ENCODE data around the gene TPST1. TPM values are rescaled to one million over a fixed set of nuclear protein-coding genes. Genes with fewer than 3 reads are reported as not detected.
A peak's percentile ranks its signal among the peaks of the same experiment; 100 is the strongest.

TPST1 gene
- total and polyA plus RNA-seq, 9 of the 15 experiments (the other 6 are each of a cell fraction or from before 2014, with no cell fraction given), result 0.15 to 2.2 (median 0.53) TPM

DNA sequence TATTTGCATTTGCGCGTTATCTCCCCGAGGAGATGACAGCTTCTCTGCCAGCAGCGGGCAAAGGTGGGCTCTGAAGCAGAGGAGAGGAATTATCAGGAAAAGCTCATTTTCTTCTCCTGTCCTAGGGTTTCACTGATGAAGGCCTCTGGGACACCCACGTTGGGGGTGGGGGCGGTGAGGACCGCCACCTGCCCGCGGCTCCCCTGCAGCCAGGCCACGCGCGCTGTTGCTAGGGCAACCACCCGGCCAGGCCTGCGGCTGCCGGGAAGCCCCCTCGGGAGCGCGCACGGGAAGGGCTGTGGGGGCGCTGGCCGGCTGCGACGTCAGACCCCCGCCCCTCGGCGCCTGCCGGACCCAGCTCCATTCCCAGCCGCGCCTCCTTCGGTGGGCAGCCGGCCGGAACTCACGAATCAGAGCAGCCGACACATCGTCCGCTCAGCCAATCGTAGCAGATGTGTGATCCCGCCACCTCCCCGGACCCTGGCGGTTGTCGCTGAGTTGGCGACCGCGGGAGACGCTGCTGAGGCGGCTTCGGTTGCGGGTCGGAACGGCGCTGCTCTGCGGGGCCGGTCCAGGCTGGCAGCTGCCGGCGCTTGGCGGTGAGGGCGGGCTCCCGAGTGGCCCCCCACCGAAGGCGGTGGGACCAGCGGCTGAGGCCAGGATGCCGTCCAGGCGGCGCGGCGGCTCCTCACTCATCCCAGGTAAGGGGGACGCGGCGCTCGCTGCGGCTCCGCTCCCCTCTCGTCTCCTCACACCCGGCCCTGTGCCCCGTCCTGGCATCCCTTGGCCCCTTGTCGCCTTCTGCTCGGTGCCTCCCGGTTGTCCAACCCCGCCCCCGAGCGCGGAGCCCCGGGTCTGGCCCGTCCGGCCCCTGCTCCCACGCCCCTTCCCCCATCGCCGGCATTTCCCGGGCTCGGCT, at the start of gene TPST1 (continued):
- TF ChIP-seq, protein P1, sequence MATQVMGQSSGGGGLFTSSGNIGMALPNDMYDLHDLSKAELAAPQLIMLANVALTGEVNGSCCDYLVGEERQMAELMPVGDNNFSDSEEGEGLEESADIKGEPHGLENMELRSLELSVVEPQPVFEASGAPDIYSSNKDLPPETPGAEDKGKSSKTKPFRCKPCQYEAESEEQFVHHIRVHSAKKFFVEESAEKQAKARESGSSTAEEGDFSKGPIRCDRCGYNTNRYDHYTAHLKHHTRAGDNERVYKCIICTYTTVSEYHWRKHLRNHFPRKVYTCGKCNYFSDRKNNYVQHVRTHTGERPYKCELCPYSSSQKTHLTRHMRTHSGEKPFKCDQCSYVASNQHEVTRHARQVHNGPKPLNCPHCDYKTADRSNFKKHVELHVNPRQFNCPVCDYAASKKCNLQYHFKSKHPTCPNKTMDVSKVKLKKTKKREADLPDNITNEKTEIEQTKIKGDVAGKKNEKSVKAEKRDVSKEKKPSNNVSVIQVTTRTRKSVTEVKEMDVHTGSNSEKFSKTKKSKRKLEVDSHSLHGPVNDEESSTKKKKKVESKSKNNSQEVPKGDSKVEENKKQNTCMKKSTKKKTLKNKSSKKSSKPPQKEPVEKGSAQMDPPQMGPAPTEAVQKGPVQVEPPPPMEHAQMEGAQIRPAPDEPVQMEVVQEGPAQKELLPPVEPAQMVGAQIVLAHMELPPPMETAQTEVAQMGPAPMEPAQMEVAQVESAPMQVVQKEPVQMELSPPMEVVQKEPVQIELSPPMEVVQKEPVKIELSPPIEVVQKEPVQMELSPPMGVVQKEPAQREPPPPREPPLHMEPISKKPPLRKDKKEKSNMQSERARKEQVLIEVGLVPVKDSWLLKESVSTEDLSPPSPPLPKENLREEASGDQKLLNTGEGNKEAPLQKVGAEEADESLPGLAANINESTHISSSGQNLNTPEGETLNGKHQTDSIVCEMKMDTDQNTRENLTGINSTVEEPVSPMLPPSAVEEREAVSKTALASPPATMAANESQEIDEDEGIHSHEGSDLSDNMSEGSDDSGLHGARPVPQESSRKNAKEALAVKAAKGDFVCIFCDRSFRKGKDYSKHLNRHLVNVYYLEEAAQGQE (IDR thresholded peaks at IDR 0.05; ENCODE audit: borderline replicate concordance), result peak; percentile 96
- TF ChIP-seq, protein P1 (CRISPR knock-in tag; IDR thresholded peaks at IDR 0.05; ENCODE audit: low read depth), result no peak
- TF ChIP-seq PCBP1 (IDR thresholded peaks at IDR 0.05; ENCODE audit: low read depth, low read length, poor library complexity, severe bottlenecking), result peak; percentile 94
- TF ChIP-seq, protein P2, sequence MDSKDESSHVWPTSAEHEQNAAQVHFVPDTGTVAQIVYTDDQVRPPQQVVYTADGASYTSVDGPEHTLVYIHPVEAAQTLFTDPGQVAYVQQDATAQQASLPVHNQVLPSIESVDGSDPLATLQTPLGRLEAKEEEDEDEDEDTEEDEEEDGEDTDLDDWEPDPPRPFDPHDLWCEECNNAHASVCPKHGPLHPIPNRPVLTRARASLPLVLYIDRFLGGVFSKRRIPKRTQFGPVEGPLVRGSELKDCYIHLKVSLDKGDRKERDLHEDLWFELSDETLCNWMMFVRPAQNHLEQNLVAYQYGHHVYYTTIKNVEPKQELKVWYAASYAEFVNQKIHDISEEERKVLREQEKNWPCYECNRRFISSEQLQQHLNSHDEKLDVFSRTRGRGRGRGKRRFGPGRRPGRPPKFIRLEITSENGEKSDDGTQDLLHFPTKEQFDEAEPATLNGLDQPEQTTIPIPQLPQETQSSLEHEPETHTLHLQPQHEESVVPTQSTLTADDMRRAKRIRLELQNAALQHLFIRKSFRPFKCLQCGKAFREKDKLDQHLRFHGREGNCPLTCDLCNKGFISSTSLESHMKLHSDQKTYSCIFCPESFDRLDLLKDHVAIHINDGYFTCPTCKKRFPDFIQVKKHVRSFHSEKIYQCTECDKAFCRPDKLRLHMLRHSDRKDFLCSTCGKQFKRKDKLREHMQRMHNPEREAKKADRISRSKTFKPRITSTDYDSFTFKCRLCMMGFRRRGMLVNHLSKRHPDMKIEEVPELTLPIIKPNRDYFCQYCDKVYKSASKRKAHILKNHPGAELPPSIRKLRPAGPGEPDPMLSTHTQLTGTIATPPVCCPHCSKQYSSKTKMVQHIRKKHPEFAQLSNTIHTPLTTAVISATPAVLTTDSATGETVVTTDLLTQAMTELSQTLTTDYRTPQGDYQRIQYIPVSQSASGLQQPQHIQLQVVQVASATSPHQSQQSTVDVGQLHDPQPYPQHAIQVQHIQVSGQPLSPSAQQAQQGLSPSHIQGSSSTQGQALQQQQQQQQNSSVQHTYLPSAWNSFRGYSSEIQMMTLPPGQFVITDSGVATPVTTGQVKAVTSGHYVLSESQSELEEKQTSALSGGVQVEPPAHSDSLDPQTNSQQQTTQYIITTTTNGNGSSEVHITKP (IDR thresholded peaks at IDR 0.05; ENCODE audit: partially characterized antibody), result peak; percentile 94

Data from K562 (cell line).